ENCODE measurements around the gene GRM7.

GRM7 gene

DNA sequence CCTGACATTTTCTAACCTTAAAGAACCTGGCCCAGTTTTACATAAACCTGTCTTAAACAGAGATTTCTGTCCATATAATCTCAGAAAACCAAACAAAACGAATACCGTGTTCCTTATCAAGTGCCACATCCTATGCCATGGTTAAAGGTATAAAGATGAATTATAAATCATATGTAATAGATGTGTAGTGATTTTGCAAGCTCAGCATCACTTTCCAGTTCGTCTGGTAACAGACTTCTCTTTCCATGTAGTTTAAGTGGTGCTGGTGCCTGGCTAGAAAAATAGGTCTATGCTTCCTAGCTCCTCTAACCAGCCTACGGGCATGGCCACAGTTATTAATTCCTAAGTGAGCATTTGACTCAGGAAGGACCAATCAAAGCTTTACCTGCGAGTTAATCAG lies 3.4 kb upstream of the GRM7 start:
- no peak overlapping the region for H3K4me3 ChIP-seq (ENCODE audit: control insufficient read depth, low read depth, low read length)
- DNase-seq (ENCODE audit: low read depth), result no peak
- TF ChIP-seq, protein P1, sequence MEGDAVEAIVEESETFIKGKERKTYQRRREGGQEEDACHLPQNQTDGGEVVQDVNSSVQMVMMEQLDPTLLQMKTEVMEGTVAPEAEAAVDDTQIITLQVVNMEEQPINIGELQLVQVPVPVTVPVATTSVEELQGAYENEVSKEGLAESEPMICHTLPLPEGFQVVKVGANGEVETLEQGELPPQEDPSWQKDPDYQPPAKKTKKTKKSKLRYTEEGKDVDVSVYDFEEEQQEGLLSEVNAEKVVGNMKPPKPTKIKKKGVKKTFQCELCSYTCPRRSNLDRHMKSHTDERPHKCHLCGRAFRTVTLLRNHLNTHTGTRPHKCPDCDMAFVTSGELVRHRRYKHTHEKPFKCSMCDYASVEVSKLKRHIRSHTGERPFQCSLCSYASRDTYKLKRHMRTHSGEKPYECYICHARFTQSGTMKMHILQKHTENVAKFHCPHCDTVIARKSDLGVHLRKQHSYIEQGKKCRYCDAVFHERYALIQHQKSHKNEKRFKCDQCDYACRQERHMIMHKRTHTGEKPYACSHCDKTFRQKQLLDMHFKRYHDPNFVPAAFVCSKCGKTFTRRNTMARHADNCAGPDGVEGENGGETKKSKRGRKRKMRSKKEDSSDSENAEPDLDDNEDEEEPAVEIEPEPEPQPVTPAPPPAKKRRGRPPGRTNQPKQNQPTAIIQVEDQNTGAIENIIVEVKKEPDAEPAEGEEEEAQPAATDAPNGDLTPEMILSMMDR (IDR thresholded peaks at IDR 0.05; ENCODE audit: control insufficient read depth, insufficient read depth, low read depth, low read length, missing control alignments), result no peak

DNA sequence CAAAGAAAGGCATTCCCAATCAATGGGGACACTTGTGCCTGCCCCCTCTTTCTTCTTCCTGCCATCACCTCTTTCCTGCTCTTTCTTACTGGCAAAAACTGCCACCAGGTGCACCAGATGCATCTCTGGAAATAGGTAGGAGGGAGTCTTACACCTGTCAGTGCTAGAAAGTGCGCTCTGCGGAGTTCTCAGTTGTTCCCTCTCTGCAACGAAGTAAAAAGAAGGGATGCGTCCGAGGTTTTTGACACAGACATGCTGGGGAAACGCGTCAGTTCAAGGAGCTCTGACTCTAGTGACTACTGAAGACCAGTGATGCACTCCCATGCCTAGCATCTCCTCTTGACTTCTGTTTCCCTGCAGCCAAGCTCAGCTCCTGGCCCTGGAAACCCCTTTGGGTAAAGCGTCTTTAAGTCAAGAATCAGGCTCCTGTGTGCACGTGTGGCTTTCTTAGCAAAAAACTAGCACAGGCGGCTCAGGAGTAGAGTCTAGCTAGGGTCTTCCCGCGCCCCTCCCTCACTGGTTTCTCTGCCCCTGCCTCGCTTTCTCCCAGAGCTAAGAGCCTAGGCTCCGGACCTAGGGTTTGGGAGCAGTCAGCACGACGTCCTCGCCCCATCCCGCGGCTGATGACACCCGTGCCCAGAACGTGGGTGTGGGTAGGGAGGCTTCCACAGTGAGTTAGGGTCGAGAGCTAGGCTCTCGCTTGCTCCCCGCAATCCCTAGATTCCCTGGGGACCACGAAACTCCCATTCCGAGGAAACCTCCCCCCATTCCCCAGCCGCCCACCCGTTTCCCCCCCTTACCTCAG lies 564 bp upstream of the GRM7 start:
- H3K4me3 ChIP-seq (ENCODE audit: control insufficient read depth, low read depth, low read length), result no peak overlapping the region
- TF ChIP-seq, protein P1 (IDR thresholded peaks at IDR 0.05; ENCODE audit: control insufficient read depth, insufficient read depth, low read depth, low read length, missing control alignments), result no peak
- no peak for DNase-seq (ENCODE audit: low read depth)

DNA sequence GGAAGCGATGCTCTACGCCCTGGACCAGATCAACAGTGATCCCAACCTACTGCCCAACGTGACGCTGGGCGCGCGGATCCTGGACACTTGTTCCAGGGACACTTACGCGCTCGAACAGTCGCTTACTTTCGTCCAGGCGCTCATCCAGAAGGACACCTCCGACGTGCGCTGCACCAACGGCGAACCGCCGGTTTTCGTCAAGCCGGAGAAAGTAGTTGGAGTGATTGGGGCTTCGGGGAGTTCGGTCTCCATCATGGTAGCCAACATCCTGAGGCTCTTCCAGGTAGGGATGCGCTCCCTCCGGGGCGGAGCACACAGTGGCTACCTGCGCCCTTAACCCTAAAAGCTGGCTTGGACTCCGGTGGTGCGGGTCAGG lies 698 bp downstream of the GRM7 start:
- DNase-seq (ENCODE audit: low read depth), result no peak
- no peak overlapping the region for H3K4me3 ChIP-seq (ENCODE audit: control insufficient read depth, low read depth, low read length)
- TF ChIP-seq, protein P1 (IDR thresholded peaks at IDR 0.05; ENCODE audit: control insufficient read depth, insufficient read depth, low read depth, low read length, missing control alignments), result no peak

DNA sequence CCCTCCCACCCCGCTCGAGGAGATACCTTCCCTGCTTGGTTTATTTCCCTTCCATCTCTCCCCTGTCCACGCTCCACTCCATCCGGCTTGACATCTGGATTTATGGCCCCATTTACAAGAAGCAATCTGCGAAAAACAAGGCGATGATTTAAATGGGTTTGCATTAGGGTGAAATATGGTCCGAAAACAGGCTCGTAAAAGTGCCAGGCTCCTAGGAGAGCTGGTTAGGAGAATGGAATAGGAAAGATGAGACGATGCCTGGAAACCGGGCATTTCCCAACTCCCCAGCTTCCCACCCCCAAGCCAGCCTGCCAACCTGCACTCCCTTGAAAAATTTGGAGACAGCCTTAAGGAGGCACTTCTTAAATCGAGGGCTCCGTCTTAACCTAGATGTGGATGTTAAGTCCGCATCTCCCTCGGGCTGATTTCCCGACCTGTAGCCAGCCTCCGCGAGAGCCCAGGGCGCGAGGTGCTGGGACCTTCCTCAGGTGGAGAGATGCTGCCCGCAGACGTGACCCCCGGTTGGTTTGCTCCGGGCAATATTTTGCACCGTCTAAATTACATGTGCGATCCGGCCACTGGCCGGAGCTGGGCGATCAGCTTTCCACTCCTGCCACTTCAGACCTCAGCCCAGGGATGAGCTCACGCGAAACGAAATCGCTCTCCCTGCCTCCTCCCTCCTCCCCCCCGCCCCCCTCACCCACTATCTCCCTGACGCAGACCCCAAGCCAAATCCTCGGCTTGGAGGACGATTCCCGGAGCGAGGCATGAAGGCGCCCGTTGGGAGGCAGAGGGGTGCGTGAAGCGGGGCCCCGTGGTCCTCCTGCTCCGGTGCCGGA lies 1.3 kb downstream of the GRM7 start:
- H3K4me3 ChIP-seq (ENCODE audit: control insufficient read depth, low read depth, low read length), result no peak overlapping the region

DNA sequence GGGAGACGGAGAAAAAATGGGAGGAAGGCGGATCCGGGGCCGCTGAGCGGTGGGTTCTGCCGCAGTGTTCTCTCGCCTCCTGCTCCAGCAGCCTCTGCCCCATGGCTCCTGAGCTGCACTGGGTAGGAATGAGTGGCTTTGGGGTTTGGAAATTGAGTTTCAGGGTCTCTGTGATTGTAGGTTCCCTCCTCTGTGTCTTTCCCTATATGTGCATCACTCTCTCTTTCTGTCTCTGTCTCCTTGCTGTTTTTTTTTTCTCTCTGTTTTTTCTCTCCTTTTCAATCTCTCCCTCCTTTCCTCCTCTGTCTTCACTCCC lies 1.9 kb downstream of the GRM7 start:
- no peak for DNase-seq (ENCODE audit: low read depth)
- TF ChIP-seq, protein P1 (IDR thresholded peaks at IDR 0.05; ENCODE audit: control insufficient read depth, insufficient read depth, low read depth, low read length, missing control alignments), result no peak
- H3K4me3 ChIP-seq (ENCODE audit: control insufficient read depth, low read depth, low read length), result no peak overlapping the region

More for the DNA sequence above, 1.3 kb downstream of the GRM7 start:
- TF ChIP-seq, protein P1 (IDR thresholded peaks at IDR 0.05; ENCODE audit: control insufficient read depth, insufficient read depth, low read depth, low read length, missing control alignments), result no peak
- no peak for DNase-seq (ENCODE audit: low read depth)

DNA sequence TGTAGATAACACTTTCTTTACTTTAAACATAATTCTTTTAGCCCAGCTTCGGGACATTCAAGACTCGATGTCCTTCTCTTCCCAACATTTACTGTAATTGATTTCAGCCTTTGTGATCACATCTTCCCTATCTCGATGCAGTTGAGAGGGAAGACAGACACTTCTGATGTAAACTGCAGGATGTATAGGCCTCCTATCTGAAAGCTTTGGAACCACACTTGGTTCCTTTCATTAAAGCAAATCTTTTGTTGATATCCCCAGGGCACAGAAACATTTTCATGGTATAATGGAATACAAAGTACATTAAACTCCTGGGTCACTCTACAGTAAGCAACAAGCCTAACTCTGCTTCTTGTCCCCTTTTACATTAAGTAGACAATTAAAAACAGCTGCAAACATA lies 6.4 kb downstream of the GRM7 start:
- TF ChIP-seq, protein P1 (IDR thresholded peaks at IDR 0.05; ENCODE audit: control insufficient read depth, insufficient read depth, low read depth, low read length, missing control alignments), result no peak
- H3K4me3 ChIP-seq (ENCODE audit: control insufficient read depth, low read depth, low read length), result no peak overlapping the region
- DNase-seq (ENCODE audit: low read depth), result no peak
